ENCODE results near the gene HOXB6.
A peak's percentile ranks its signal among the peaks of the same experiment; 100 is the strongest.

Gene HOXB6

GRCh38 chr17:48565022-48565554 is 39.7 kb downstream of the HOXB6 start:
- DNase-seq: no peak

- DNase-seq: no peak
Observed at GRCh38 chr17:48564188-48565021, 40.4 kb downstream of the HOXB6 start.

- no peak for DNase-seq
Observed at GRCh38 chr17:48563867-48564187, 41.0 kb downstream of the HOXB6 start.

GRCh38 chr17:48563385-48563838 is 41.4 kb downstream of the HOXB6 start:
- no peak for DNase-seq

GRCh38 chr17:48562934-48563333 is 41.9 kb downstream of the HOXB6 start:
- no peak for DNase-seq

GRCh38 chr17:48561884-48562810 is 42.6 kb downstream of the HOXB6 start:
- DNase-seq: no peak

GRCh38 chr17:48559840-48560817 is 44.7 kb downstream of the HOXB6 start:
- no peak for DNase-seq

GRCh38 chr17:48559122-48559839 is 45.5 kb downstream of the HOXB6 start:
- no peak for DNase-seq

GRCh38 chr17:48558831-48559121 is 46.0 kb downstream of the HOXB6 start:
- no peak for DNase-seq

GRCh38 chr17:48558057-48558830 is 46.5 kb downstream of the HOXB6 start:
- DNase-seq: no peak

- DNase-seq: no peak
Observed at GRCh38 chr17:48556576-48557401, 48.0 kb downstream of the HOXB6 start.

GRCh38 chr17:48556229-48556575 is 48.6 kb downstream of the HOXB6 start:
- DNase-seq: no peak

GRCh38 chr17:48555258-48556228 is 49.2 kb downstream of the HOXB6 start:
- DNase-seq: peak in 4 of 6 experiments; percentile 11 to 36 (median 14)

- DNase-seq: no peak
Observed at GRCh38 chr17:48554412-48555257, 50.2 kb downstream of the HOXB6 start.

- DNase-seq: no peak
Observed at GRCh38 chr17:48553826-48554225, 51.0 kb downstream of the HOXB6 start.

GRCh38 chr17:48553190-48553547 is 51.6 kb downstream of the HOXB6 start:
- DNase-seq: no peak

GRCh38 chr17:48552466-48553189 is 52.2 kb downstream of the HOXB6 start:
- no peak for DNase-seq

Measured in stimulated activated naive CD4-positive, alpha-beta T cell (primary cell).